ENCODE measurements around the gene BRPF3.

DNA sequence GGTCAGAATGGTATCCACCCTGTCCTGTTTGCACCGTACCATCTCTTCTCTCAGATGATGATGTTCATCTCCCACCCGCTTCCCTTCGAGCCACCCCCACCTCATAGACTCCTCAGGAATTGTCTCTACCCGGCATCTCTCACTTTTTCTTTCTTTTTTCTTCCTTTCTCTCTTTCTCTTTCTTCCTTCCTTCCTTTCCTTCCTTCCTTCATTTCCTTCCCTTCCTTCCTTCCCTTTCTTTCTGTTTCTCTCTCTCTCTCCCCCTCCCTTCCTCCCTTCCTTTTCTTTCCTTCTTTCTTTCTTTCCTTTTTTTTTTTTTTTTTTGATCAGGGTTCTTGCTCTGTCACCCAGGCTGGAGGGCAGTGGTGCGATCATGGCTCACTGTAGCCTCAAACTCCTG lies 45.6 kb downstream of the BRPF3 start:
- TF ChIP-seq, protein P1, sequence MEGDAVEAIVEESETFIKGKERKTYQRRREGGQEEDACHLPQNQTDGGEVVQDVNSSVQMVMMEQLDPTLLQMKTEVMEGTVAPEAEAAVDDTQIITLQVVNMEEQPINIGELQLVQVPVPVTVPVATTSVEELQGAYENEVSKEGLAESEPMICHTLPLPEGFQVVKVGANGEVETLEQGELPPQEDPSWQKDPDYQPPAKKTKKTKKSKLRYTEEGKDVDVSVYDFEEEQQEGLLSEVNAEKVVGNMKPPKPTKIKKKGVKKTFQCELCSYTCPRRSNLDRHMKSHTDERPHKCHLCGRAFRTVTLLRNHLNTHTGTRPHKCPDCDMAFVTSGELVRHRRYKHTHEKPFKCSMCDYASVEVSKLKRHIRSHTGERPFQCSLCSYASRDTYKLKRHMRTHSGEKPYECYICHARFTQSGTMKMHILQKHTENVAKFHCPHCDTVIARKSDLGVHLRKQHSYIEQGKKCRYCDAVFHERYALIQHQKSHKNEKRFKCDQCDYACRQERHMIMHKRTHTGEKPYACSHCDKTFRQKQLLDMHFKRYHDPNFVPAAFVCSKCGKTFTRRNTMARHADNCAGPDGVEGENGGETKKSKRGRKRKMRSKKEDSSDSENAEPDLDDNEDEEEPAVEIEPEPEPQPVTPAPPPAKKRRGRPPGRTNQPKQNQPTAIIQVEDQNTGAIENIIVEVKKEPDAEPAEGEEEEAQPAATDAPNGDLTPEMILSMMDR (IDR thresholded peaks at IDR 0.05 in 4 of 5, conservative IDR thresholded peaks at IDR 0.05 in 1 of 5): no peak
- TF ChIP-seq POLR2A (IDR thresholded peaks at IDR 0.05): no peak

All from gastrocnemius medialis (tissue), 4 donors.